H9 (cell line): ENCODE results near the gene TTC29. TPM values are rescaled to one million over a fixed set of nuclear protein-coding genes. Genes with fewer than 3 reads are reported as not detected.

Experiments used
- DNase-seq: peaks from one replicate; pipeline ENCODE4 v3.0.0-alpha.2; 2017
- H2AFZ ChIP-seq: one replicate; pipeline ENCODE4 v1.6.1; 2013; ENCODE audit warnings: mild to moderate bottlenecking, low read length, control low read depth, moderate library complexity
- H2AK5ac ChIP-seq: 2 replicates; pipeline ENCODE4 v1.6.1; 2013; ENCODE audit warnings: low read length, control low read depth, mixed read lengths; ENCODE audit not compliant: insufficient read length
- H2BK120ac ChIP-seq: one replicate; pipeline ENCODE4 v1.6.1; 2013; ENCODE audit warnings: low read depth, mild to moderate bottlenecking, low read length, control low read depth, inconsistent platforms; ENCODE audit not compliant: poor library complexity, severe bottlenecking
- H2BK12ac ChIP-seq: 2 replicates; pipeline ENCODE4 v1.6.1; 2013; ENCODE audit warnings: low read length, control low read depth, mixed read lengths, low read depth; ENCODE audit not compliant: insufficient read length
- H2BK15ac ChIP-seq: 2 replicates; pipeline ENCODE4 v1.6.1; 2013; ENCODE audit warnings: low read depth, low read length, control low read depth
- H2BK20ac ChIP-seq: one replicate; pipeline ENCODE4 v1.6.1; 2013; ENCODE audit warnings: low read depth, mild to moderate bottlenecking, low read length, control low read depth, inconsistent platforms; ENCODE audit not compliant: poor library complexity, severe bottlenecking
- H2BK5ac ChIP-seq: 2 replicates; pipeline ENCODE4 v1.6.1; 2013; ENCODE audit warnings: low read length, control low read depth, mixed read lengths; ENCODE audit not compliant: insufficient read length
- H3K14ac ChIP-seq: 2 replicates; pipeline ENCODE4 v1.6.1; 2013; ENCODE audit warnings: low read length, control low read depth; ENCODE audit not compliant: insufficient read depth
- H3K18ac ChIP-seq: 2 replicates; pipeline ENCODE4 v1.6.1; 2013; ENCODE audit warnings: low read depth, mild to moderate bottlenecking, mixed read lengths, low read length, control low read depth; ENCODE audit not compliant: insufficient read length
- H3K23ac ChIP-seq: 2 replicates; pipeline ENCODE4 v1.6.1; 2013; ENCODE audit warnings: low read length, control low read depth, mixed read lengths, low read depth; ENCODE audit not compliant: insufficient read length
- H3K23me2 ChIP-seq: 2 replicates; pipeline ENCODE4 v1.6.1; 2013; ENCODE audit warnings: low read depth, mild to moderate bottlenecking, mixed read lengths, low read length, control low read depth; ENCODE audit not compliant: insufficient read length, poor library complexity, severe bottlenecking
- H3K27ac ChIP-seq: 2 replicates; pipeline ENCODE4 v1.5.1; 2013; ENCODE audit warnings: low read length, control low read depth, mixed read lengths, low read depth; ENCODE audit not compliant: insufficient read length
- H3K27me3 ChIP-seq: 2 replicates; pipeline ENCODE4 v1.6.1; 2013; ENCODE audit warnings: low read length, control low read depth, inconsistent platforms; ENCODE audit not compliant: insufficient read depth
- H3K4ac ChIP-seq: 2 replicates; pipeline ENCODE4 v1.6.1; 2013; ENCODE audit warnings: low read depth, mild to moderate bottlenecking, control low read depth, inconsistent platforms, low read length, moderate library complexity
- H3K4me1 ChIP-seq: 2 replicates; pipeline ENCODE4 v1.6.1; 2013; ENCODE audit warnings: low read length, control low read depth, inconsistent platforms; ENCODE audit not compliant: insufficient read depth
- H3K4me2 ChIP-seq: 2 replicates; pipeline ENCODE4 v1.6.1; 2013; ENCODE audit warnings: low read length, control low read depth, mixed read lengths; ENCODE audit not compliant: insufficient read length, insufficient read depth
- H3K56ac ChIP-seq: 2 replicates; pipeline ENCODE4 v1.6.1; 2013; ENCODE audit warnings: low read depth, mild to moderate bottlenecking, mixed read lengths, low read length, control low read depth; ENCODE audit not compliant: insufficient read length
- H3K79me1 ChIP-seq: 2 replicates; pipeline ENCODE4 v1.6.1; 2013; ENCODE audit warnings: low read depth, mild to moderate bottlenecking, moderate library complexity, low read length, control low read depth, inconsistent platforms; ENCODE audit not compliant: insufficient read depth, poor library complexity, severe bottlenecking
- H3K79me2 ChIP-seq: 2 replicates; pipeline ENCODE4 v1.6.1; 2013; ENCODE audit warnings: low read length, control low read depth, inconsistent platforms; ENCODE audit not compliant: insufficient read depth
- H3K9ac ChIP-seq: 2 replicates; pipeline ENCODE4 v1.6.1; 2013; ENCODE audit warnings: low read length, control low read depth, mixed read lengths; ENCODE audit not compliant: insufficient read length; ENCODE audit errors: extremely low read depth
- H3K9me3 ChIP-seq: one replicate; pipeline ENCODE4 v1.6.1; 2013; ENCODE audit warnings: low read depth, low read length, inconsistent platforms; ENCODE audit not compliant: control insufficient read depth
- H3T11ph ChIP-seq: one replicate; pipeline ENCODE4 v1.6.1; 2013; ENCODE audit warnings: mild to moderate bottlenecking, low read length, control low read depth, inconsistent platforms
- H4K20me1 ChIP-seq: one replicate; pipeline ENCODE4 v1.6.1; 2013; ENCODE audit not compliant: control insufficient read depth, insufficient read length, insufficient read depth
- H4K5ac ChIP-seq: 2 replicates; pipeline ENCODE4 v1.6.1; 2013; ENCODE audit warnings: low read depth, mild to moderate bottlenecking, mixed read lengths, low read length, control low read depth; ENCODE audit not compliant: insufficient read length
- H4K8ac ChIP-seq: replicated peaks from 2 replicates; pipeline ENCODE4 v1.6.1; 2013; ENCODE audit warnings: low read length, control low read depth, mixed read lengths, low read depth; ENCODE audit not compliant: insufficient read length
- H4K91ac ChIP-seq: 2 replicates; pipeline ENCODE4 v1.6.1; 2013; ENCODE audit warnings: low read depth, mild to moderate bottlenecking, moderate library complexity, mixed read lengths, low read length, control low read depth; ENCODE audit not compliant: insufficient read length
- H3K27ac Mint-ChIP-seq, 3 experiments: 2 replicates in 2 of 3; 3 replicates in 1 of 3; pipeline ENCODE4 v1.8.0; 2020 to 2021; ENCODE audit warnings: mixed read lengths in 3 of 3, mild to moderate bottlenecking in 1 of 3, moderate library complexity in 1 of 3
- H3K27me3 Mint-ChIP-seq: 2 replicates; pipeline ENCODE4 v1.8.0; 2021; ENCODE audit warnings: low read depth, mild to moderate bottlenecking, moderate library complexity, mixed read lengths
- H3K36me3 Mint-ChIP-seq, 3 experiments: 2 replicates in 2 of 3; 3 replicates in 1 of 3; pipeline ENCODE4 v1.8.0; 2020 to 2021; ENCODE audit warnings: low read depth in 3 of 3, mixed read lengths in 3 of 3; ENCODE audit not compliant: insufficient read depth in 1 of 3
- H3K4me1 Mint-ChIP-seq, 2 experiments: 2 replicates each; pipeline ENCODE4 v1.8.0; 2020; ENCODE audit warnings: mixed read lengths in 2 of 2
- H3K4me3 Mint-ChIP-seq, 2 experiments: 2 replicates in 1 of 2; 3 replicates in 1 of 2; pipeline ENCODE4 v1.8.0; 2020 to 2021; ENCODE audit warnings: mild to moderate bottlenecking in 2 of 2, mixed read lengths in 2 of 2, moderate library complexity in 1 of 2
- H3K9me3 Mint-ChIP-seq, 2 experiments: 2 replicates in 1 of 2; 3 replicates in 1 of 2; pipeline ENCODE4 v1.8.0; 2020; ENCODE audit warnings: mild to moderate bottlenecking in 2 of 2, mixed read lengths in 2 of 2, moderate library complexity in 1 of 2
- CTCF ChIP-seq: fragments of 200-600 bp; sonication (generic); conservative IDR thresholded peaks from 3 replicates; pipeline ENCODE4 v1.8.0; 2021; ENCODE audit warnings: antibody characterized with exemption, mild to moderate bottlenecking
- total RNA-seq: library from RNA; stranded (reverse); gene quantifications from 2 replicates; pipeline ENCODE4 v1.2.1, GENCODE V29; 2021

TTC29 gene
- total RNA-seq, 1 experiment from 2014 or later: not detected

GRCh38 chr4:146949559-146949958 lies 3.9 kb upstream of the TTC29 start:
- Histone ChIP-seq H3K23ac (no peak overlapping the region), H3K79me1 (no peaks in the 10 kb centered on the region), H4K91ac (no peak overlapping the region), H2AK5ac (no peak overlapping the region), H3K4me1 (no peaks in the 10 kb centered on the region), H3K9ac (no peak overlapping the region), H3K14ac (no peak overlapping the region), H3K79me2 (no peaks in the 10 kb centered on the region), H3K27ac (no peak overlapping the region), H3K4me2 (no peak overlapping the region), H3K23me2 (peaks cover 6% of the 10 kb centered on the region), H2BK20ac (no peak overlapping the region), H3K56ac (no peak overlapping the region), H3K18ac (no peak overlapping the region), H4K5ac (no peak overlapping the region), H2BK120ac (no peak overlapping the region), H3K27me3 (no peaks in the 10 kb centered on the region; the same call in 1 of the 2 replicates), H2BK15ac (no peak overlapping the region), H2BK5ac (no peak overlapping the region), H2BK12ac (no peak overlapping the region), H2AFZ (no peak overlapping the region), H4K8ac (no peak overlapping the region), H3K9me3 (no peaks in the 10 kb centered on the region), H3T11ph (no peak overlapping the region), H4K20me1 (no peaks in the 10 kb centered on the region), H3K4ac (no peak overlapping the region)
- no peak for DNase-seq
- H3K4me3 Mint-ChIP-seq: no peak overlapping the region
- H3K4me1 Mint-ChIP-seq: peaks cover 15 to 17% of the 10 kb centered on the region in 2 experiments
- no peaks in the 10 kb centered on the region for H3K36me3 Mint-ChIP-seq
- TF ChIP-seq CTCF: no peak
- H3K27ac Mint-ChIP-seq: no peak overlapping the region
- no peaks in the 10 kb centered on the region for H3K9me3 Mint-ChIP-seq
- peaks cover 14% of the 10 kb centered on the region for H3K27me3 Mint-ChIP-seq
